H54 (cell line): ENCODE measurements around the gene THRB.

Experiments used
- DNase-seq: peaks from one replicate; pipeline ENCODE4 v3.0.0; 2011; ENCODE audit warnings: low spot score, mixed read lengths; ENCODE audit not compliant: insufficient read length
- FAIRE-seq: peaks from 3 replicates; lab custom pipeline; 2011; peaks lifted over from hg19 to GRCh38; lab: Jason Lieb, UNC
- POLR2A ChIP-seq: IDR thresholded peaks from 2 replicates; pipeline ENCODE4 v1.6.1; 2011; ENCODE audit warnings: low read depth, mild to moderate bottlenecking, low read length

Gene THRB

GRCh38 chr3:24460974-24461373 lies 33.7 kb downstream of the THRB start:
- FAIRE-seq, result no peak
- DNase-seq, result no peak
- TF ChIP-seq POLR2A, result no peak

- FAIRE-seq, result no peak
- no peak for TF ChIP-seq POLR2A
- no peak for DNase-seq
Measured at GRCh38 chr3:24457719-24458118, 36.9 kb downstream of the THRB start.

GRCh38 chr3:24454856-24455255 lies 39.8 kb downstream of the THRB start:
- TF ChIP-seq POLR2A, result no peak
- no peak for FAIRE-seq
- DNase-seq, result no peak

DNA sequence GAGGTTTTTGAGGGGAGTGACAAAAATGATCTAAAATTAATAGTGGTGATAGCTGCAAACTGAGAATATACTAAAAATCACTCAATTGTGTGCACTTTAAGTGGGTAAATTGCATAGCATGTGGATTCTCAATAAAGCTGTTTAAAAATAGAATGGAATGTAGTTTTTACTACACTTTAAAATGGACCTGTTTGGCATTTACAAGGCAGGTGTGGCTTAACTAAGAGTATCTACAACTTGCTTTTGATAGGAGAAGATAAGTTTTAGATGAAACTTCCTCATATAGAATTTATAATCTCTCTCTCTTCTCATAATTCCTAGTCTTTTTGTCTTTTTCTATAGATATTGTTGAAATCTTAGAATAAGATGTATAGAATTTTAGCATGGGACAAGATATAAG lies 40.3 kb downstream of the THRB start:
- DNase-seq (no peak), FAIRE-seq (no peak)
- TF ChIP-seq POLR2A, result no peak

DNA sequence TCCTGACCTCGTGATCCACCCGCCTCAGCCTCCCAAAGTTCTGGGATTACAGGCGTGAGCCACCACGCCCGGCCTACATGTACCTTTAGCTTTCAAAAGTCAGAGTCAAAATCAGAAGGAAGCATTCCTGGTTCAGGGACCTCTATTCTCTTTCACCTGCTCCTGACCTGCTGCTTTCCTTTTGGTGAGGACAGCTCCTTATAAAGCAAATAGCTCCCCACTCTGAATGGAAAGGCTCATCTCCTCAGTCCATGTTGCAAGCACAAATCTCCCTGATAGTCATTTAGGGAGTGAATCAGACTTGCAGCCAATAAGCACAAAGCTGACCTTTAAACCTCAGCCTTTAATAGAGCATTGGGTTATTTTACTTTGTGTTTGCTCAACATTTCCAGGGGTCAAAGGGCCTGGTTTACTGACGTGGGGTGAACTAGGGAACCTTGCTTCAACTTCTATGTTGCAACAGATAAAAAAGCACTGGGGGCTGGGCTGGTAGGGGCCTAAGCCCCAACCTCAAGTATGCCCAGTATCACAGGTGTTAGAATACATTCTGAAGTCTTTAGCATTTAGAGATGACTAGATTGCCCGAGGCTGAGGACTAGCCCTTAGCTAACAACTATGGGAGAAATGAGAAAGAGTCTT lies 43.1 kb downstream of the THRB start:
- no peak for TF ChIP-seq POLR2A
- FAIRE-seq, result no peak

GRCh38 chr3:24450160-24450907 lies 44.3 kb downstream of the THRB start:
- TF ChIP-seq POLR2A, result no peak
- DNase-seq (no peak), FAIRE-seq (no peak)

More for the DNA sequence above, 43.1 kb downstream of the THRB start:
- DNase-seq, result no peak

DNA sequence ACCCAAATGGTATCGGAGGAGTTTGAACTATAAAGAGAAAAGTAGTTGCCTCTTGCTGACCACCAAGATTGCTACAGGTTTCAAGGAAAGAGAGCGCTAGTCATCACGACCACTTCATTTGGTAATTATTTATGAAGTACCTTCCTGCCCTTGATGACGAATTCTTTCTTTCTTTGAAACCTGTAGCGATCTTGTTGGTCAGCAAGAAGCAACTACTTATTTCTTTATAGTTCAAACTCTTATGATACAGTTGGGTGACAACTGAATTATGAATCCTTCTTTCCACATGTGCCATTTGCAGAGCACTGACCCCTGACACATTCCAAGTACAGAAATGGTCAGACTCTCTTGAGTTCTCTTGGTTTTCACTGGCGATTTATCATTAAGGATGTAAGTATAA lies 46.8 kb downstream of the THRB start:
- FAIRE-seq (no peak), DNase-seq (no peak)
- no peak for TF ChIP-seq POLR2A

DNA sequence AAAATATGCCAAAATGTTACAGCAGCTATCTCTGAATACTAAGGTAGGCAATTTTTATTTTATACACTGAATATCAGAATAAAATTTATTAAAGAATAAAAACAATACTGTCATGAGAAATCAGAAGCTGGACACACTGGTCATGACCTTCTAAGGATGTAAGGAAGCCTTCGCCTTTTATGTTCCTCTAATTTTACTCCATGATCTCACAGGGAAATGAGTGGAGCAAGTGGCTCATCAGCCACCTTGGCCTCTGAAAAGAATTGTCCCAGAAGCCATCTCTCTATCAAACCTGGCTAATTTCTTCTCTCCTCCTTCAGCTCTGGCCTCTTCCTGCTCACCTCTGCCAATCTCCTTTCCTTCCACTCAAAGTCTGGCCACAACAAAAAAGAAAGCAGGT lies 48.6 kb downstream of the THRB start:
- no peak for DNase-seq
- TF ChIP-seq POLR2A, result no peak
- FAIRE-seq, result no peak

DNA sequence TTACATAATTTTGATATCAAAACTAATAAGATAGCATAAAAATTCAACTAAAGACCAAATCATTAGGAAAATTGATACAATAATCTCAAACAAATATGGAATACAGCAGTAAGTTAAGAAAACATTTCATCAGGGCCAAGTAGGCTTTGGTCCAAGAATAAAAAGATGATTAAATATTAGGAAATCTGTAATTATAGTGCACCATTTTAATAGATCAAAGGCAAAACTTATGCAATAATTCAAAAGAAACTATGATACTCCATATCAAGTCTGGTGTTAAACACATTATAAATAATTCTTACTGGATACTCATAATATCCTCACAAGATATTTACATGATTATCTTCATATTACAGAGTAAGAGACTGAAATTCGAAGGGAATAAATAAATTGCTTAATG lies 51.2 kb downstream of the THRB start:
- DNase-seq (no peak), FAIRE-seq (no peak)

GRCh38 chr3:24440760-24441464 lies 53.7 kb downstream of the THRB start:
- no peak for FAIRE-seq

More for the DNA sequence above, 51.2 kb downstream of the THRB start:
- TF ChIP-seq POLR2A, result no peak

GRCh38 chr3:24439021-24439420 lies 55.6 kb downstream of the THRB start:
- TF ChIP-seq POLR2A, result no peak
- DNase-seq (no peak), FAIRE-seq (no peak)

More at GRCh38 chr3:24440760-24441464, 53.7 kb downstream of the THRB start:
- no peak for DNase-seq
- TF ChIP-seq POLR2A, result no peak

- DNase-seq (no peak), FAIRE-seq (no peak)
- TF ChIP-seq POLR2A, result no peak
Measured at GRCh38 chr3:24437326-24437725, 57.3 kb downstream of the THRB start.

GRCh38 chr3:24435584-24435983 lies 59.1 kb downstream of the THRB start:
- no peak for TF ChIP-seq POLR2A
- DNase-seq, result no peak
- no peak for FAIRE-seq

DNA sequence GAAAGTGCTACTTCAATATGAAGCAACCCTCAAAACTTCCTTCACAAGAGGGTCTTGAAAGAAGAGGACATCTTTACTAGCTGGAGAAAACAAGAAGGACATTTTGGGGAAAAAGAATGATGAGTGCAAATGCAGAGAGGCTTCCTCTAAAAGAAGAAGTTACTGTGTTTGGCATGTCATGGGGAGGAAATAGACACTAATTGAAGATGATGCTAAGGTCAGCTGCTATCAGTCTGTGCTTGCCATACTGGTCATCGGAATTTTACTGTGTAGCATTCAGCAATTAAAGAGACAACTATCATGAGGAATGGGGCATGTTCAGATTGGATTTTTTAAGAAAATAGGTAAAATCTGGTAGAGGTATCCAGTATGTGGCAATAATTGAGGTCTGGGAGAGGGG lies 60.0 kb downstream of the THRB start:
- DNase-seq (no peak), FAIRE-seq (no peak)
- no peak for TF ChIP-seq POLR2A

GRCh38 chr3:24433838-24434591 lies 60.6 kb downstream of the THRB start:
- no peak for FAIRE-seq
- TF ChIP-seq POLR2A, result no peak
- DNase-seq, result no peak
